ENCODE results near the gene SETD5.
"Not testable (repeated sequence)": the region's sequence is repeated elsewhere in the genome, so short reads cannot be mapped to it uniquely, and the experiment has no call there.

DNA sequence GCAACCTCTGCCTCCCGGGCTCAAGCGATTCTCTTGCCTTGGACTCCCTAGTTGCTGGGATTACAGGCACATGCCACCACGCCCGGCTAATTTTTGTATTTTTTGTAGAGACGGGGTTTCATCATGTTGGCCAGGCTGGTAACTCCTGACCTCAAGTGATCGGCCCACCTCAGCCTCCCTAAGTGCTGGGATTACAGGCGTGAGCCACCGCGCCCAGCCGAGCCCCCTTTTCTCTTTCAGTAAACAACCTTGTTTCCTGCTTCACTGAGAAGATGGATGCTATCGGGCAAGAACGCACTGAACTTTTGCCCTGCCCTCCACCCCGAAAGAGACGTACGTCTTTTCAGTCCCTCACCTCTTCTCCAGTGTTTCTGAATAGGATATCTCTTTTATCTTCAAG is 96.6 kb downstream of the SETD5 start:
- TF ChIP-seq, protein P1, sequence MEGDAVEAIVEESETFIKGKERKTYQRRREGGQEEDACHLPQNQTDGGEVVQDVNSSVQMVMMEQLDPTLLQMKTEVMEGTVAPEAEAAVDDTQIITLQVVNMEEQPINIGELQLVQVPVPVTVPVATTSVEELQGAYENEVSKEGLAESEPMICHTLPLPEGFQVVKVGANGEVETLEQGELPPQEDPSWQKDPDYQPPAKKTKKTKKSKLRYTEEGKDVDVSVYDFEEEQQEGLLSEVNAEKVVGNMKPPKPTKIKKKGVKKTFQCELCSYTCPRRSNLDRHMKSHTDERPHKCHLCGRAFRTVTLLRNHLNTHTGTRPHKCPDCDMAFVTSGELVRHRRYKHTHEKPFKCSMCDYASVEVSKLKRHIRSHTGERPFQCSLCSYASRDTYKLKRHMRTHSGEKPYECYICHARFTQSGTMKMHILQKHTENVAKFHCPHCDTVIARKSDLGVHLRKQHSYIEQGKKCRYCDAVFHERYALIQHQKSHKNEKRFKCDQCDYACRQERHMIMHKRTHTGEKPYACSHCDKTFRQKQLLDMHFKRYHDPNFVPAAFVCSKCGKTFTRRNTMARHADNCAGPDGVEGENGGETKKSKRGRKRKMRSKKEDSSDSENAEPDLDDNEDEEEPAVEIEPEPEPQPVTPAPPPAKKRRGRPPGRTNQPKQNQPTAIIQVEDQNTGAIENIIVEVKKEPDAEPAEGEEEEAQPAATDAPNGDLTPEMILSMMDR (IDR thresholded peaks at IDR 0.05) = not testable (repeated sequence)
- not testable (repeated sequence) for TF ChIP-seq POLR2AphosphoS5, POLR2A (IDR thresholded peaks at IDR 0.05)
